HG02759 (cell line): ENCODE data around the gene B4GALT5.
"Not testable (repeated sequence)": the region's sequence is repeated elsewhere in the genome, so short reads cannot be mapped to it uniquely, and the experiment has no call there.

Experiments
- ATAC-seq: cut with Tn5 transposase; IDR thresholded peaks from one replicate; pipeline ENCODE4 v1.9.1; 2021; ENCODE audit warnings: mild to moderate bottlenecking, moderate library complexity; ENCODE audit not compliant: unreplicated experiment

The B4GALT5 gene

DNA sequence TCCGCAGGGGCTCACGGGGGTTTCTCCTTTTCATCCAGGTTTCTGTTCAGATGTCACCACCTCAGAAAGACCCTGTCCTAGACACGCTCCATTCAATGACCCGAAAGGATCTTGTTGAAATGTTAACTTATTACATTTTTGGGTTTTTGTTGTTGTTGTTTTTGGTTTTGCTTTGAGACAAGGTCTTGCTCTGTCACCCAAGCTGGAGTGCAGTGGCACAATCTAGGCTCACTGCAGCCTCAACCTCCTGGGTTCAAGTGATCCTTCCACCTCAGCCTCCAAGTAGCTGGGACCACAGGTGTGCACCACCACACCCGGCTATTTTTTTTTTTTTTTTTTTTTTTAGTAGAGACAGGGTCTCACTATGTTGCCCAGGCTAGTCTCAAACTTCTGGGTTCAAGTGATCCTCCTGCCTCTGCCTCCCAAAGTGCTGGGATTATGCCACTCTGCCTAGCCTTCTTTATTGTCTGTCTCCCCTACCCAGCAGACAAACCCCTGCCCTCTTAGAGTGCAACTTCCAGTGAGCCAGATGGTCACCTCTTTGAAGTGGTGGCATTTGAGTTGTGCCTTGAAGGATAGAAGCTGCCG, 102.0 kb downstream of the B4GALT5 start:
- ATAC-seq, result not testable (repeated sequence)

- peak; percentile 68 for ATAC-seq
Observed at GRCh38 chr20:49610691-49611538, 102.8 kb downstream of the B4GALT5 start.

DNA sequence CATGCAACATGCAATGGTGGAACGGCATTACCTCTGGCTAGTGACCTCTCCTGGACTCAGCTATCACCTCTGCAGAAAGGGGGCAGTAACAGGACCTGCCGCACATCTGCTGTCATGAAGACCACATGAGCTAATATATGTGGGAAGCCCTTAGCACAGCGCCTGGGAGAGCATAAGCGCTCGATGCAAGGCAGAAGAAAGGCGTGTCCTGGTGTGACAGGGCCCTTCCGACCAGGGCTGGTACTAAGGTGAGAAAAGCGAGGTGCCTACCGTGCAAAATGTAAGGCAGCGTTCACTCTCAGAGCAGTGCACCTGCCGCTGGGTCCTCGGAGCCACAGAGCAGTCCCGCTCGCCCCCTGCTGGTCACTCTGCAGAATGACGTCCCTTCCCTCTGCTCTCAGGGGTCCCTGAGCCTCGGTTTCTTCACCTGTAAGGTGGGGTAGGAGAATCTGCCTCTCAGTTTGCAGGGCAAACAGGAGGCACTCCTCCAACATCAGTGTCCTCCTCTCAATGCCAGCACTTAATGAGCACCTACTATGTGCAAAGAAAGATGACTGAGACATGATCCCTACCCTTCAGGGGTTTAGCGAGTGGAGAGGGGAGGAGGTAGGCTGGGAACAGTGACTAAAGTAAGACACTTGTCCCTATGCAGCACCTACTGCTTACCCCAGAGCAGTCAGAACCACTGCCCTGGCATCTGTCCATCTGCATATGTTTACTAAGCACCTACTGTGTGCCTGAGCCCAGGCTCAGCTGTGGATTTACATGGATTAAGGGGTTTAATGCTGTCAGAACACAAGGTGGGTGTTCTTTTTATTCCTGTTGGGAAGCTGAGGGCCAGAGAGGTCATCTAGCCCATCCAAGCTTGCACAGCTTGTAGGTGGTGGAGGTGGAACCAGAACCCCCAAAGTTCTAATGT, 104.7 kb downstream of the B4GALT5 start:
- peak; percentile 62 for ATAC-seq

GRCh38 chr20:49607568-49607967, 106.1 kb downstream of the B4GALT5 start:
- ATAC-seq, result no peak

GRCh38 chr20:49603209-49603627, 110.5 kb downstream of the B4GALT5 start:
- no peak for ATAC-seq

DNA sequence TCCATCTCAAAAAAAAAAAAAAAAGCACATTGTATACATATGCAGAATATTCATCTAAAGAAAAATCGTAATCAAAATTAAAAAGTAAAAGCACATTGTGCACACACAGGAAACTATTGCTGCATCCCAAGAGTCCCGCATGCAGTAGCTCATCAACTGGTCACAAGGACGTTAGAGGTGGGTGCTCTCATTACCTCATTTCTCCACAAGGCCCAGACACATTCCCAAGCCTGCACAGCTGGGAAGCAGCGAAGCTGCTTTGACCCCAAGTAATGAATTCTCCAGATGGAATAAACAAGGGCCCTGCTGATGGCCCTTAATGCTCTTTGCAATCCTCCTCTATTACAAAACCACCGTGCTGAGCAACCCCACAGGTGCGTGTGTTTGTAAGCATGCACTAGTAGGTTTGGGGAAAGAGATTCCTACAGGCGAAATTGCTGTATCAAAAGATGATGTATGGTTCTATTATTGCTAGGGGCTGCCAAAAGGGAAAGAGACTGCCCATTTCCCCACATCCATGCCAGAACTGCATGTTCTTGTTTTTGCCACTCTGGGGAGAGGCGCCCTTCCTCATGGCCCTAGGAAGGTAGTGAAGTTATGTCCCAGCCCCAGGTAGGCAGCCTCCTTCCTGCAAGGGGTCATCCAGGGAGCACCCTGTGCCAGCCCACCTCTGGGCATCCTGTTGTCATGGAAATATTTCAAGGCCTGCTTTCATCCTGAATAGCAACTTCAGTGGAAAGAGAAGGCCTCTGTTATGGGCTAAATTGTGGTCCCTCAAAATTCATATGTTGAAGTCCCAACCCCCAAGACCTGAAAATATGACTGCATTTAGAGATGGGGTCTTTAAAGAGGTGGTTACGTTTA, 111.1 kb downstream of the B4GALT5 start:
- ATAC-seq, result no peak

DNA sequence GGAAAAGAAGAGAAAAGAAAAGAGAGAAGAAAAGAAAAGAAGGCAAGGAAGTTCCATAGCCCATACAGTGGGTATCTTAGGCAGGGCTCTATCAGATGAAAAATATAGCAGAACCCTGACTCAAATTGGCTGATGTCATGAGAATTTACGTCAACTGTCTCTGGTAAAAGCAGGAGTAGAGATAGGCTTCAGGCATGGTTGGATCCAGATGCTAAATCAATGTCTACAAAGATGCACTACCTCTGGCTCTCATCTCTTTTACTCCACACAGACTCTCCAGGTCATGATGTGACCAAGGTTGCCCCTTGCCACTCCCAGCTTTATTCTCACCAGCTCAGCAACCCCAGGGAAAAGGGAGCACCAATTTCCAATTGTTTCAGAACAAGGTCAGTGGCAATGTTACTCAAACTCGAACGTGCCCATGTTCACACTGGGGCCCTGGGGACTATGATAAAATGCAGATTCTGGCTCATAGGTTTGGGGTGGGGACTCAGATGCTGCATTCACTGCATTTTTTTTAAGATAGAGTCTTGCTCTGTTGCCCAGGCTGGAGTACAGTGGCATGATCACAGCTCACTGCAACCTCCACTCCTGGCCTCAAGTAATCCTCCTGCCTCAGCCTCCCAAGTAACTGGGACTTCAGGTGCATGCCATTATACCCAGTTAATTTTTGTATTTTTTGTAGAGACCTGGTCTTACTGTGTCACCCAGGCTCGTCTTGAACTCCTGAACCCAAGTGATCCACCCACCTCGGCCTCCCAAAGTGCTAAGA, 112.3 kb downstream of the B4GALT5 start:
- ATAC-seq, result no peak

- no peak for ATAC-seq
Observed at GRCh38 chr20:49599746-49600113, 113.9 kb downstream of the B4GALT5 start.

DNA sequence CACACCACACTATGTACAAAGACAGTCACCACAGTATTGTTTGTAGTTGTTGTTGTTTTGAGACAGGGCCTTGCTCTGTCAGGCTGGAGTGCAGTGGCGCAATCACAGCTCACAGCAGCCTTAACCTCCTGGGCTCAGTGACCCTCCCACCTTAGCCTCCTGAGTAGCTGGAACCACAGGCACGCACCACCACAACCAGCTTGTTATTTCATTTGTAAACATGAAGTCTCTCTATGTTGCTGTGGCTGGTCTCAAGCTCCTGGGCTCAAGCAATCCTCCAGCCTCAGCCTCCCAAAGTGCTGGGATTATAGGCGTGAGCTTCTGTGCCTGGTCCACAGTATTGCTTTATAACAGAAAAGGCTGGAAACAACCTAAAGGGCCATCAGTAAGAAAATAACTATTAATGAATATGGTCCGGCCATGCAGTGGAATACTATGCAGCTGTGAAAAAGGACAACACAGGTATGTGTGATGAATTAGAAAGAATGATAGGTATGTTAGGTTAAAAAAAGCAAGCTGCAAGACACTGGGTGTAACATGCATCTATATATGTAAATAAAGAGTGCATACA, 115.8 kb downstream of the B4GALT5 start:
- ATAC-seq, result no peak

GRCh38 chr20:49595811-49596561, 117.7 kb downstream of the B4GALT5 start:
- ATAC-seq, result no peak

DNA sequence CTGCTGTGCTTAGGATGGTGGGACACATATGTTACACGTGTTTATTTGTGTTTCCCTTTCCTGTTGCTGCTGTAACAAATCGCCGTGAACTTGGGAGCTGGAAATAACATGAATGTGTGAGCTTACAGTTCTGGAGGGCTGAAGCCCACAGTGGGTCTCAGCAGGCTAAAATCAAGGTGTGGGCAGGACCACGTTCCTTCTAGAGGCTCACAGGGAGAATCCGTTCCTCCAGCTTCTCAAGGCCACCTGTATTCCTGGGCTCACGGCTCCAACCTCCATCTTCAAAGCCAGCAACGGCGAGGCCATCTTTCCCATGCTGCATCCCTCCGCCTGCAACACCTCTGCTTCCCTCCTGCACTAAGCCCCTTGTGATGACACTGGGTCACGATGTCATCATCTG, 118.3 kb downstream of the B4GALT5 start:
- no peak for ATAC-seq

- ATAC-seq, result no peak
Observed at GRCh38 chr20:49594931-49595315, 118.8 kb downstream of the B4GALT5 start.

- no peak for ATAC-seq
Observed at GRCh38 chr20:49594143-49594930, 119.3 kb downstream of the B4GALT5 start.

- no peak for ATAC-seq
Observed at GRCh38 chr20:49593466-49594142, 120.1 kb downstream of the B4GALT5 start.

DNA sequence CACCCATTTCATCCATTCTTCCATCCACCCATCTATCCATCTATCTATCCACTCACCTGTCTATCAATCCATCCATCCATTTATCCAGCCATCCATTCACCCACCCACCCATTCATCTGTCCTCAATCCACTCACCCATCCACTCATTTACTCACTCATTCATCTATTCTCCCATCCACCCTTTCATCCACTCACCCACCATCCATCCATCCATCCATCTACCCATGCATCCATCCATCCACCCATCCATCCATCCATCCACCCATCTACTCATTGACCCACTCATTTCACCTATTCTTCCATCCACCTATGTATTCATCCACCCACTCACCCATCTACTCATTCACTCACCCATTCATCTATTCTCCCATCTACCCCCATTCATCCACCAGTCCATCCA, 121.6 kb downstream of the B4GALT5 start:
- ATAC-seq, result no peak

GRCh38 chr20:49591217-49591865, 122.3 kb downstream of the B4GALT5 start:
- no peak for ATAC-seq
